Stimulated activated CD8-positive, alpha-beta memory T cell treated with anti-CD3 and anti-CD28 coated beads, Interleukin-15, amount 100 ng/mL, for 48 hours (primary cell): ENCODE measurements around the gene MYO9B.
"Not testable (repeated sequence)": the region's sequence is repeated elsewhere in the genome, so short reads cannot be mapped to it uniquely, and the experiment has no call there.

Experiments
- DNase-seq, 2 donors: peaks; one replicate each; pipeline ENCODE4 v3.0.0-alpha.2; 2020; ENCODE audit warnings: low read depth in 2 of 2

Gene MYO9B

DNA sequence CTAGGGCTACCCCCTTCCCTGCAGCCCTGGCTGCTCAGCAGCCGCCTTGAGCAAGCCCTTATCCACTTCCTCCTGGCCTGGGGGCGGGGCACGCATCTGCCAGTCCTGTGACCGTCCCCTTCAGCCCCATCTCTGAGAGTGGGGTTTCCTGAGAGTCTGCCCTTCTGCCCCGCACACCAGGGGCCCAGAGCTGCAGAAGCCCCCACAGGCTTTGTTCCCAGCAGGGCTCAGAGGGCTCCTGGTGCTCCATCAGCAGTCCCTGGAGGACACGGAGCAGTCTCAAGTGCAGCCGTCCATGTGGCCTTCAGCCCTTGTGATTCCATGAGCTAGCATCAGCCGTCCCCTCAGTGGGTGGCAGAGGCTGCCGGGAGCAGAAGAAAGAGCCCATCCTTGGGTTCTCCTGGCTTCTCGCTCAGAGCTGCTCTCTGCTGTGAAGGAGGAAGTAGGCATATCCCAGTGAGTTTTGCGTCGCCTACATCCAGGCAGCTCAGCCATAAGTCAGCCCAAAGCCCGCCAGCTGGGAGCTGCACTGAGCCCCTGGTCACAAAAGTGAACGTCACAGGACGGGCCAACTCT, 16.3 kb downstream of the MYO9B start:
- no peak for DNase-seq

DNA sequence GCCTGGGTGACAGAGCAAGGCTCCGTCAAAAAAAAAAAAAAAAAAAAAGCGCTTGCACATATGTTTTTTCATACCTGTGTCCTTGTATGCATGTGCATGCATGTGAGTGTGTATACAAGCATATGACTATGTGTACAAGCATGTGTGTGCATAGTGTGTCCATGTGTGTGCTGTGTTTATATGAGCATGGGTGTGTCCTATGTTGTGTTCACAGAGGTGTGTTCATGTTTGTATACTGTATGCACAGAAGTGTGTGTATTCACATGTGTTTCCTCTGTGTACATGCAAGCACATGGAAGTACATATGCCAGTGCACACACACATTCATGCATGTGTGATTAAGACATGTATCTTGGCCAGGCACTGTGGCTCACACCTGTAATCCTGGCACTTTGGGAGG, 17.1 kb downstream of the MYO9B start:
- no peak for DNase-seq

DNA sequence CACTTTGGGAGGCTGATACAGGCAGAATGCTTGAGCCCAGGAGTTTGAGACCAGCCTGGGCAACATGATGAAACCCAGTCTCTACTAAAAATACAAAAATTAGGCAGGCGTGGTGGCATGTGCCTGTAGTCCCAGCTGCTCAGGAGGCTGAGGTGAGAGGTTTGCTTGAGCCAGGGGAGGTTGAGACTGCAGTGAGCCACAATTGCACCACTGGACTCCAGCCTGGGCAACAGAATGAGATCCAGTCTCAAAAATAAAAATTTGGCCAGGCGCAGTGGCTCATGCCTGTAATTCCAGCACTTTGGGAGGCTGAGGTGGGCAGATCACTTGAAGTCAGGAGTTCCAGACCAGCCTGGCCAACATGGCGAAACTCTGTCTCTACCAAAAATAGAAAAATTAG, 19.1 kb downstream of the MYO9B start:
- not testable (repeated sequence) for DNase-seq

DNA sequence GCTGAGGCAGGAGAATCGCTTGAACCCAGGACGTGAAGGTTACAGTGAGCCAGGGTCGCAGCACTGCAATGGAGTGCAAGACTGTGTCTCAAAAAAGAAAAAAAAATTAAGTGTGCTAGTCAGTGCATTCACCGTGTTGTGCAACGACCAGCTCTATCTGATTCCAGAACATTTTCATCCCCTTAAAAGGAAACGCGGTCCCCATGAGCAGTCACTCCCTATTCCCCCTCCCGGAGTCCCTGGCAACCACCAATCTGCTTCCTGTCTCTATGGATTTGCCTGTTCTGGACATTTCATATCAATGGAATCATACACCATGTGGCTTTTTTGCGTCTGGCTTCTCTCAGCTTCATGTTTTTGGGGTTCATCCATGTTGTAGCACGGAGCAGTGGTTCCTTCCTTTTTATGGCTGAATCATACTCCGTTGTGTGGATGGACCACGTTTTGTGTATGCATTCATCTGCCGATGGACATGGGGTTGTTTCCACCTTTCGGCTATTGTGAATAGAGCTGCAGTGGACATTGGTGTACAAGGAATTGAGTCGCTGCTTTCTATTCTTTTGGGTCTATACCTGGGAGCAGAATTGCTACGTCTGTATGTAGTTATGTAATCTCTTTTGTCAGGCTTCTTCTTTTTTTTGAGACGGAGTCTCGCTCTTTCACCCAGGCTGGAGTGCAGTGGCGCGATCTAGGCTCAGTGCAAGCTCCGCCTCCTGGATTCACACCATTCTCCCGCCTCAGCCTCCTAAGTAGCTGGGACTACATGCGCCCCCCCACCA, 19.8 kb downstream of the MYO9B start:
- DNase-seq, result no peak

DNA sequence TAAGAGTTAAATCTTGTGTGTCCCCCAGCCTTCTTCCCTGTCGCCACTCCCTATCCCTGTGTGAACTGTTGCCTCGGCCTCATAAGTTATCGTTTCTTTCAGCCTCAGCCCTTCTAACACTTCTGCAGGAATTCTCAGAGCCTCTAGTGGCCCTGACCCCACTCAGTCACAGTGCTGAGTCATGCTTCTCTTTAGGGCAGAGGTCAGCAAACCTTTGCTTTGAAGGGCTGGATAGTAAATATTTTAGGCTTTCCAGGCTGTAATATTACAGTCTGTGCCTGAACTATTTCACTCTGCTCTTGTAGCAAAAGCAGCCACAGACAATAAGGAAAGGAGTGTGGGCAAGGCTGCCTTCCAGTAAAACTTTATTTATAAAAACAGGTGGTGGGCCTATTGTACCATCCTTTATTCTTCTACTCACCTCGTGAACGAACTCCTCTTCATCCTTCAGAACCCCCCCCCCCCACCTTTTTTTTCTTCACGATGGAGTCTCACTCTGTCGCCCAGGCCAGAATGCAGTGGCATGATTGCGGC, 22.1 kb downstream of the MYO9B start:
- DNase-seq, result no peak

DNA sequence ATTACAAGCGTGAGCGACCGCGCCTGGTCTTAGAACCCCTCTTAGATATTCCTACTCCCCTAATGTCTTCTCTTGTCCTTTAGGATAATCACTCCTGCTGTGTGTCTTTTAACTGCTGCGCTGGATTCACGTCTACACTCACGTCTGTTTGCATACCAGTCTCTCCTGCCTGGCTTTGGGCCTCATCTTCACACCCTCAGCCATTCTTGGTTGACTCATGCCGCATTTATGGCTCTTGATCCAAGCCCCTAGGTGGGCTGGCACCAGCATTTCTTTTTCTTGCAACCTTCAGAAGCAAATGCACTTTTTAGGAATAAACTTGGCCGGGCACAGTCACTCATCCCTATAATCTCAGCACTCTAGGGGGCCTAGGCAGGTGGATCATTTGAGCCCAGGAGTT, 22.7 kb downstream of the MYO9B start:
- no peak for DNase-seq

DNA sequence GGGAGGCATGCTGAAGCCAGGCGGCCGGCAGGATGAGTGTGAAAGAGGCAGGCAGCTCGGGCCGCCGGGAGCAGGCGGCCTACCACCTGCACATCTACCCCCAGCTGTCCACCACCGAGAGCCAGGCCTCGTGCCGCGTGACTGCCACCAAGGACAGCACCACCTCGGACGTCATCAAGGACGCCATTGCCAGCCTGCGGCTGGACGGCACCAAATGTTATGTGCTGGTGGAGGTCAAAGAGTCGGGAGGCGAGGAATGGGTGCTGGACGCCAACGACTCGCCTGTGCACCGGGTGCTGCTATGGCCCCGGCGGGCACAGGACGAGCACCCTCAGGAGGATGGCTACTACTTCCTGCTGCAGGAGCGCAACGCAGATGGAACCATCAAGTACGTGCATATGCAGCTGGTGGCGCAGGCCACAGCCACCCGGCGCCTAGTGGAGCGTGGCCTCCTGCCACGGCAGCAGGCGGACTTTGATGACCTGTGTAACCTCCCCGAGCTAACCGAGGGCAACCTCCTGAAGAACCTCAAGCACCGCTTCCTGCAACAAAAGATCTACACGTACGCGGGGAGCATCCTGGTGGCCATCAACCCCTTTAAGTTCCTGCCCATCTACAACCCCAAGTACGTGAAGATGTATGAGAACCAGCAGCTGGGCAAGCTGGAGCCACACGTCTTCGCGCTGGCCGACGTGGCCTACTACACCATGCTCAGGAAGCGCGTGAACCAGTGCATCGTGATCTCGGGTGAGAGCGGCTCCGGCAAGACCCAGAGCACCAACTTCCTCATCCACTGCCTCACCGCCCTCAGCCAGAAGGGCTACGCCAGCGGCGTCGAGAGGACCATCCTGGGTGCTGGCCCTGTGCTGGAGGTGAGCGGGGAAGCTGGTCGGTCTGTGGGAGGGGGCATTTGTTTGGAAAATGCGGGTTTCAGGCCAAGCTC, 26.4 kb downstream of the MYO9B start:
- DNase-seq, result no peak

DNA sequence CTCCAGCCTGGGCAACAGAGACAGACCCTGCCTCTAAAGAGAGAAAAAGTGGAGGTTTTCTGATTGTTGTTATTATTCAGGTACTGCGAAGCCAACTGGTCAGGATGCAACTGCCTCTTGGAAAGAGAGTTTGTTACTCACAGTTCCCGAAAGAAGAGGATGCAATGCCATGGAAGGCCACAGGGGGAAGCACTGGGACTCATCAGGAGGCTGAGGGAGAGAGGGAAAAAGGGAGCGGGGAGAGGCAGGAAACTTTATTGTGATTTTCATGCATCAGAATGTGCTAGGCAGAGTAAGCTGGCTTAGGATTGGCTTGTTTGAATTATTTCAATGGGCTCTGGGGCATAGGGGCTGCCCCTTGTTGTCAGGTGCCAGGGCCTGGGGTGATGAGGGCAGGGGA, 27.6 kb downstream of the MYO9B start:
- no peak for DNase-seq

DNA sequence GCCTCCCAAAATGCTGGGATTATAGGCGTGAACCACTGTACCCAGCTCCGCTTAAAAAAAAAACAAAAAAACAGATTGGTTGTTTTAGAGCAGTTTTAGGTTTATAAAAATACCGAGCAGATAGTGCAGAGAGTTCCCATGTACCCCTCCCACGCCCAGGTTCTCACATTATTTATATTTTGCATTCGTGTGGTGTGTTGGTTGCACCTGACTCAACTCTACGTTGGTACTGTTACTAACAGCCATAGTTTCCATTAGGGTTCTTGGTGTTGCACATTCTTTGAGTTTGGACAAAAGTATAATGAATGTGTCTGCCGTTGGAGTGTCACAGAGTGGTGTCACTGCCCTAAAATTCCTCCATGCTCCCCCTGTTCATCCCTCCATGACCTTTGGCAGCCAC, 29.1 kb downstream of the MYO9B start:
- no peak for DNase-seq

DNA sequence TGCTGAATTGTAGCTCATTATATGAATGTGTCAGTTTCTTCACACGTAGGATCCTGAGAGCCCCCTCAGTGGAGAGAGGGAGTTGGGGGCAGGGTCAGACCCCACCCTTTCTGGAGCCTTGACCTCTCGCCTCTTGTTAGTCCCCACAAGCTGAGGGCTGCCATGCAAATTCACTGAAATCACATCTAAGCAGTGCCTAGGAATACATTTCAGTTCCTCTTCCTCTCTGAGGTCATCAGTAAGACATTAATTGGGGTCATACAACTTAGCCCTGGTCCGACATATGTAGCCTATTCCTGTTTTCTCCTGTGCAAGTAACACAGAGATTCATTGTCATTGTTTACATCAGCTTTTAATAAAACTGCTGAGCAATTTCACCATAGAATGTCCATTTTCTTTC, 30.0 kb downstream of the MYO9B start:
- no peak for DNase-seq

DNA sequence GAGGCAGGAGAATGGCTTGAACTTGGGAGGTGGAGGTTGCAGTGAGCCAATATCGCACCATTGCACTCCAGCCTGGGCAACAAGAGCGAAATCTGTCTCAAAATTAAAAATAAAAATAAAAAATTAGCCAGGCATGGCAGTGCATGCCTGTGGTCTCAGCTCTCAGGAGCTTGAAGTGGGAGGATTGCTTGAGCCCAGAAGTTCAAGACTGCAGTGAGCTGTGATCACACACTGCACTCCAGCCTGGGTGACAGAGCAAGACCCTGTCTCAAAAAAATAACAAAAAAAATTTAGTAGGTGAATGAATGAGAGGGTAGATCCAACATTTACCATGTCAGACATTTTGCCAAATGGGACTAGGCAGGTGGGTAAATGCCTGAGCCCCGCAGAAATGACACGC, 31.4 kb downstream of the MYO9B start:
- DNase-seq, result not testable (repeated sequence)

DNA sequence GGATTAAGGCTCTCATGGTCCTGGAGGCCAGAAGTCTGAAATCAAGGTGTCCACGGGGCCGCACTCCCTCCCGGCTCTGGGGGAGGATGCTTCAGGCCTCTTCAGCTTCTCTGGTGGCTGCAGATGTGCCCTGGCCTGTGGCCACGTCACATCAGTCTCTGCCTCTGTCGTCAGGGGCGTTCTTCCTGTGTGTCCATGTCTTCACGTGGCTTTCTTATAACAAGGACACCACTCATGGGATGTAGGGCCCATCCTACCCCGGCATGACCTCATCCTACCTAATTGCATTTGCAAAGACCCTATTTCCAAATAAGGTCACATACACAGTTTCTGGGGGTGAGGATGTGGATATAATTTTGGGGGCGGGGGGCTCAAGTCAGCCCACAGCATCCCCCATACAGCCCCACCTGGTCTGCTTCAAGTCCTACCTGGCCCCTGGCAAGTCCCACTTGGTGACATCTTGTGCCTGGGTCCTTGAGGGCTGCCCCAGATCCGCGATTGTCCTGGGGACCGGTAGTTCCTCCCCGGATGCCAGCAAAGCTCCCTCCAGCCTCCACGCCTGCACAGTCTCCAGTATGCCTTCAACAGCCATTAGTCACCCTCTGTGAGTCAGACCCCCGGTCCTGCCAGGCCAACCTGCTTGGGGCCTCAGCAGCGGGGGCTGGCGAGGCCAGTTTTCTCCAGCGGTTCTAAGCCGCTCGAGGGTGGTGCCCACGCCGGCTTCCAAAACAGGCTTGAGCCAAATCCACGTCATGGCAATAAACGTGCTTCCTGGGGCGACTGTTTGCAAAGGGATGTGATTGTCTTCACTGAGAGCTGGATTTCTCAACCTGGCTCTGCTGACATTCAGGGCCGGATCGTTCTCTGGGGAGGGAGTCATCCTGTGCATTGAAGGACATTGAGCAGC, 32.2 kb downstream of the MYO9B start:
- DNase-seq, result no peak

DNA sequence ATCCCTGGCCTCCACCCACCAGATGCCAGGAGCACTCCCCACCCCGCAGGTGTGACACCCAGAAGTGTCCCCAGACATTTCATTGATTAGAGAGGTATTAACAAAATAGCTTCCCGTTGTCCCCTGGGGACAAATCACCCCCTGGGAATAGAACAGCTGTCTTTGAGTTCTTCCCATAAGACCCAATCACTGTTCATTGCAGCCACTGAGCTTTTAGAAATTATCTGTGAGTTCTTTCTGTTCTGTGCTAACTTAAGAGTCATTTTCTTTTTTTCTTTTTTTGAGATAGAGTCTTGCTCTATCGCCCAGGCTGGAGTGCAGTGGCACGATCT, 32.8 kb downstream of the MYO9B start:
- no peak for DNase-seq

DNA sequence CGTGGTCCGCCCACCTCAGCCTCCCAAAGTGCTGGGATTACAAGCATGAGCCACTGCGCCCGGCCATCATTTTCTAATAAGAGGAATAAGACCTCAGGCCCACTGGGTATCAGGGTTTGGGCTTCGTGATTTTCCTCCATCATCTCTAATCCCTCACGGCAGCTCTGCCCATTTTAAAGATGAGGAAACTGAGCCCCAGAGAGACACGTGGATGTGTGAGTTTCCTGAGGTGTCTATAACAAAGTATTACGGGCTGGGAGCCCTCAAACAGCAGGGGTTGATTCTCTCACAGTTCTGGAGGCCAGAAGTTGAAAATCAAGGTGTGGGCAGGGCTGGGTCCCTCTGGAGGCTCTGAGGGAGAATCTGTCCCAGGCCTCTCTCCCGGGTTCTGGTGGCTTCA, 33.7 kb downstream of the MYO9B start:
- DNase-seq, result no peak

DNA sequence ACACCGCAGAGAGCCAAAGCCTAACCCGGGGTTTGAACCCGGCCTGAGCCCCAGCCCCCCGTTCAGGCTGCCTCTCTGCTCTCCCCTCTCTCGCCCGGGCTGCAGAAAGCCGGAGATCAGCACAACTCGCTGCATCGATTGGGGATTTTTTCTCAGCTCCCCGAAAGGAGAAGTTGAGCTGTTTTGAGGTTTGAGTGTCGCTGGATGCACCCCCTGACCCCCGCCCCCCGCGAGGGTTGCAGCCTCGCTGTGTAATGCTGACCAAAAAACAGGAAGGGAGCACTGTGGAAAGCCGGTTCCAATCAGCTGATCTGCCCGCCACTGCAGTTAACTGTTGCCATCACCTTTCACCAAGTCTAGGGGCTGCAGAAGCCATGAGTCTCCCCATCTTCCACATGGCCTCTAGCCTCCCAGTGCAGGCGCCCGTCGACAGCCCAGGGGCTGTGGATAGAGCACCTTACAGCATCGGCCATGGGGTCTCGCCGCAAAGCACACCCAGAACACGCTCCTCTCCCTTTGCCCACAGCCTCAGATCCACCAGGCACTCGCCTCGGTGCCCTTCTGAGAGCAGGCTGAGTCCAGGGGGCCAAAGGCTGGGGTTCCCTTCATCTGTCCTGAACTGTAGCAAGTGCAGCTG, 34.5 kb downstream of the MYO9B start:
- peak; percentile 11 to 40 for DNase-seq

DNA sequence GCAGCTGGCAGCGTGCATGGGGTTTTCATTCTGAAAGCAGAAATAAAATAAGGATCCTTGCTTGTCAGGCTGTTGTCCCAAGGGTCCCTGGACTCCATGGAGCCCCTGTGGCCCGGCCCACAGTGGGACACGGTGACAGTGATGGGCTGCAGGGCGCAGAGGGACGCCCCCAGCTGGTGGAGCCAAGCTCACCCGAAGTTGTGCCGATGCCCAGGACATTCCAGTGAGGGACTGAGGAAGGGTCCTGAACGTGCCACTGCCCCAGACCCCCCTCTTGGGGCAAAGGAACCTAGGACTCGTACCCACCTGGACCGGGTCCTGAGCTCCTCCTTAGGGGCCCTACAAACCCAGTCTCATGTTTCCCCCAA, 35.0 kb downstream of the MYO9B start:
- no peak for DNase-seq

DNA sequence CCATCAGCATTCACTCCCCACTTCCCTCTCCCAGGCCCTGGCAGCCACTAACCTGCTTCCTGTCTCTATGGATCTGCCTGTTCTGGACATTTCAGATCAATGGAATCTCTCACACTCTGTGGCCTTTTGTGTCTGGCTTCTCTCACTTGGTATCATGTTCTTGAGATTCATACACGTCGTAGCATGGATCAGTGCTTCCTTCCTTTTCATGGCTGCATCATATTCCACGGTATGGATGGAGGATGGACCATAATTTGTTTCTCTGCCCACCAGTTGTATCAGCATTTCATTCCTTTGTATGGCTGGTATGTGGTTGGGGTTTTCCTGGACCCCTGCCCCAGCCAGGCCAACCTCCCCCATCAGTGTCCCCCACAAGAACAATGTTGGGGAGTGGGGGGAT, 36.2 kb downstream of the MYO9B start:
- no peak for DNase-seq

DNA sequence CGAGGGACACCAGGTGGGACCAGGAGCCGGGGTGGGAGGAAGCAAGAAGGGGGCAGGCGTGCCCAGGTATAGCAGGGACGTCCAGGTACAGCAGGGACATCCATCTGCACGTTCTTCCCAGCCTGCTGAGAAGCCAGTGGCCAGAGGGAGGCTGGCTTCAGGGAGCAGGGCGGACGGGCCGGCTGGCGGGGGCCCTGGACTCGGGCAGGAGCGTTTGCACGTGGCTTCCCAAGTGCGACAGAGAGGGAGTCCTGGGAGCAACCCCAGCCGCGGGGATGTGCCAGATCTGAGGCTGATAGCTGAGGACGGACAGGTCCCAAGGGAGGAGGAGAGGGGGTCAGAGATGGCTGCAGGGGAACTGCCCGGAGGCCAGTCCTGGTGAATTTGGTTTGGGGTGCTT, 36.7 kb downstream of the MYO9B start:
- DNase-seq, result no peak

DNA sequence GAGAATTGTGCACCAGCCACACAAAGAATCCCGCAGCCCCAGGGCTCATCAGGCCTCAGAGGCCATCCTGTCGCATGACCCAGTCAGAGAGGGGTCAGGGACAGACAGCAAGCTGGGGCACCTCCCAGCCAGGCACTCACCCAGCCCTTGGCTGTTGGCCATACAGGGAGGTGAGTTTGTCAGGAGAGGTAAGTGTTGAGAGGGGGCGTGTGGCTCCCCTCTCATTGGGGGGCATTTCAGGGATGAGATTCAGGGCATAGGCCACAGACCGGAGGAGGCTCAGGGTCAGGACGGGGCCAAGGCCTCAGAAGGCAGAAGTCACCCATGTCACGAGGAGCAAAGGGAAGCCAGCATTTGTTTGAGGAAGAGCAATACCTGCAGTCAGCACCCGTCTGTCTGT, 37.1 kb downstream of the MYO9B start:
- DNase-seq, result no peak

DNA sequence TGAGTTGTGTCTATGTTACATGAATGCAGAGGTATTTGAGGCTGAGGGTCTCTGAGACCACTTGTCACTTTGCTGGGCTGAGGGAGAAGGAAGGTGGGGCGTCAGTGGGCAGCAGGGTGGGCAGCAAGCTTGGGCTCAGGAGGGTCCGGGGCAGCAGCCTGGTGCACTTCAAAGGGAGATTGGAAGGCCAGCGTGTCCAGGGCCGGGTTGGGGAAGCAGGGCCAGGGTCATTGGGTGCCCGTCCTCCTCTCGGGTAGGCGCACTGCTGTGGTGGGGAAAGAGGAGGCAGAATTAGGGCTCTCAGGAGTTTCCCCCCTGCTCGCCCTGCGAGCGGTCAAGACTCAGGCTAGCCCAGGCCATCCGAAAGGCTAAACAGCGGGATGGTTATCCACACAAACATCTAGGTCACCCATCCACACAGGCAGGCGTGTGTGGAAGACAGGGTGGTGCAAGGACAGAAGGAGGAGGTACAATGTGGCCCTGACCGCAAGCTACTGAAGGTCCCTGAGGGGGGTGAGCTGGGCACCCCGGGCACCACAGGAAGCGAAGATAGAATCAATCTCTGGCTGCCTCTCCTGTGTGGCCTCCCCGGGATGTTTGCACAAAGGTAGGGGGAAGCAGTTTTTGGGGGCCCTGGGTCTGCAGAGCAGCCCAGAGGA, 37.7 kb downstream of the MYO9B start:
- no peak for DNase-seq

DNA sequence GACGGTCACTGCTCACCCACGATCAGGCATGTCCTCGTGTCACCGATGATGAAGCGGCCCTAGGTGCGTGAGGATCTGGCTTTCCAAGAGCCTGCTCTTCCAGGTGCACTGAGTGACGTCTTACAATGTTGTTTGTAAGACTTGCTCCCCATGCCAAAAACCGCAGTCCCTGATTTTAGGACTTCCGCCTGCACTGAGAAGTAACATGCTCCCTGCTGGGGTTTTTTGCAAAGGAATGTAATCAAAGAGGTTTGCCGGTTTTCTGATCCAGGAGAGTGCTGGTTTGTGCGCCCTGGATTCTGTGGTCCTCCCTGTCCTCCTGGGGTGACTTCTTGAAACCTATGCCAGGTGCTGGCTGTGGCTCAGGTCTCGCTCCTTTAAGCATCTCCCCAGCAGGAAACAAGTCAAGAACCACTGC, 38.8 kb downstream of the MYO9B start:
- no peak for DNase-seq
